Measurements from ENCODE around the gene COASY.
"Not testable (repeated sequence)": the region's sequence is repeated elsewhere in the genome, so short reads cannot be mapped to it uniquely, and the experiment has no call there.

COASY gene

GRCh38 chr17:42535155-42536047 lies 26.5 kb upstream of the COASY start:
- no peak for DNase-seq (ENCODE audit: insufficient read length)
- peak; percentile 27 for FAIRE-seq
- TF ChIP-seq POLR2A (IDR thresholded peaks at IDR 0.05; ENCODE audit: low read depth, low read length) (no peak), TAF1 (IDR thresholded peaks at IDR 0.05; ENCODE audit: borderline replicate concordance, low read depth, low read length) (no peak), POLR2AphosphoS5 (IDR thresholded peaks at IDR 0.05; ENCODE audit: low read depth, low read length) (no peak)

- FAIRE-seq (peak; percentile 87), DNase-seq (ENCODE audit: insufficient read length) (peak; percentile 100)
- TF ChIP-seq POLR2AphosphoS5 (IDR thresholded peaks at IDR 0.05; ENCODE audit: low read depth, low read length) (no peak; the same call in 1 of the 2 replicates), POLR2A (IDR thresholded peaks at IDR 0.05; ENCODE audit: low read depth, low read length) (peak; percentile 72), TAF1 (IDR thresholded peaks at IDR 0.05; ENCODE audit: borderline replicate concordance, low read depth, low read length) (peak; percentile 70)
Measured at GRCh38 chr17:42536048-42536371, 25.9 kb upstream of the COASY start, which contains the start of gene NAGLU. Gene NAGLU, plus strand, starts transcription at chr17:42536241. Its CDS starts 32 bp downstream, at chr17:42536273.

- no peak; the same call in 1 of the 2 replicates for TF ChIP-seq POLR2AphosphoS5 (IDR thresholded peaks at IDR 0.05; ENCODE audit: low read depth, low read length)
- TF ChIP-seq POLR2A (IDR thresholded peaks at IDR 0.05; ENCODE audit: low read depth, low read length) = no peak
- TF ChIP-seq TAF1 (IDR thresholded peaks at IDR 0.05; ENCODE audit: borderline replicate concordance, low read depth, low read length) = no peak
- DNase-seq (ENCODE audit: insufficient read length) = peak; percentile 96
- FAIRE-seq = peak; percentile 72
Measured at GRCh38 chr17:42536372-42537155, 25.4 kb upstream of the COASY start.

- TF ChIP-seq POLR2A (IDR thresholded peaks at IDR 0.05; ENCODE audit: low read depth, low read length) (no peak; the same call in 1 of the 2 replicates), TAF1 (IDR thresholded peaks at IDR 0.05; ENCODE audit: borderline replicate concordance, low read depth, low read length) (no peak), POLR2AphosphoS5 (IDR thresholded peaks at IDR 0.05; ENCODE audit: low read depth, low read length) (no peak)
- DNase-seq (ENCODE audit: insufficient read length) (no peak), FAIRE-seq (no peak)
Measured at GRCh38 chr17:42537156-42537805, 24.7 kb upstream of the COASY start.

- no peak for FAIRE-seq
- DNase-seq (ENCODE audit: insufficient read length) = no peak
- TF ChIP-seq POLR2AphosphoS5 (IDR thresholded peaks at IDR 0.05; ENCODE audit: low read depth, low read length) = 0 out of 2 replicates have a peak, but pooled peaks have one; percentile 12
- no peak for TF ChIP-seq POLR2A (IDR thresholded peaks at IDR 0.05; ENCODE audit: low read depth, low read length)
- TF ChIP-seq TAF1 (IDR thresholded peaks at IDR 0.05; ENCODE audit: borderline replicate concordance, low read depth, low read length) = no peak
Measured at GRCh38 chr17:42537826-42538451, 24.0 kb upstream of the COASY start.

GRCh38 chr17:42538482-42538881 lies 23.5 kb upstream of the COASY start:
- DNase-seq (ENCODE audit: insufficient read length) = no peak
- no peak for TF ChIP-seq POLR2A (IDR thresholded peaks at IDR 0.05; ENCODE audit: low read depth, low read length)
- no peak for TF ChIP-seq TAF1 (IDR thresholded peaks at IDR 0.05; ENCODE audit: borderline replicate concordance, low read depth, low read length)
- no peak for TF ChIP-seq POLR2AphosphoS5 (IDR thresholded peaks at IDR 0.05; ENCODE audit: low read depth, low read length)
- FAIRE-seq = no peak

- not testable (repeated sequence) for FAIRE-seq; DNase-seq (ENCODE audit: insufficient read length)
Measured at GRCh38 chr17:42540558-42540957, 21.4 kb upstream of the COASY start.

- no peak for FAIRE-seq
- no peak for TF ChIP-seq TAF1 (IDR thresholded peaks at IDR 0.05; ENCODE audit: borderline replicate concordance, low read depth, low read length)
- no peak for TF ChIP-seq POLR2AphosphoS5 (IDR thresholded peaks at IDR 0.05; ENCODE audit: low read depth, low read length)
- no peak for TF ChIP-seq POLR2A (IDR thresholded peaks at IDR 0.05; ENCODE audit: low read depth, low read length)
- DNase-seq (ENCODE audit: insufficient read length) = no peak
Measured at GRCh38 chr17:42541041-42541833, 20.7 kb upstream of the COASY start.

GRCh38 chr17:42543190-42544079 lies 18.5 kb upstream of the COASY start:
- TF ChIP-seq POLR2A (IDR thresholded peaks at IDR 0.05; ENCODE audit: low read depth, low read length) (no peak), TAF1 (IDR thresholded peaks at IDR 0.05; ENCODE audit: borderline replicate concordance, low read depth, low read length) (no peak), POLR2AphosphoS5 (IDR thresholded peaks at IDR 0.05; ENCODE audit: low read depth, low read length) (no peak)
- no peak for FAIRE-seq
- DNase-seq (ENCODE audit: insufficient read length) = no peak

Data from GM12892 (cell line).